H9 (cell line): ENCODE data around the gene TTC28. TPM values are rescaled to one million over a fixed set of nuclear protein-coding genes. Genes with fewer than 3 reads are reported as not detected.
A peak's percentile ranks its signal among the peaks of the same experiment; 100 is the strongest.

Source experiments
- DNase-seq: peaks from one replicate; pipeline ENCODE4 v3.0.0-alpha.2; 2017
- H2AFZ ChIP-seq: one replicate; pipeline ENCODE4 v1.6.1; 2013; ENCODE audit warnings: mild to moderate bottlenecking, low read length, control low read depth, moderate library complexity
- H2AK5ac ChIP-seq: 2 replicates; pipeline ENCODE4 v1.6.1; 2013; ENCODE audit warnings: low read length, control low read depth, mixed read lengths; ENCODE audit not compliant: insufficient read length
- H2BK120ac ChIP-seq: one replicate; pipeline ENCODE4 v1.6.1; 2013; ENCODE audit warnings: low read depth, mild to moderate bottlenecking, low read length, control low read depth, inconsistent platforms; ENCODE audit not compliant: poor library complexity, severe bottlenecking
- H2BK12ac ChIP-seq: 2 replicates; pipeline ENCODE4 v1.6.1; 2013; ENCODE audit warnings: low read length, control low read depth, mixed read lengths, low read depth; ENCODE audit not compliant: insufficient read length
- H2BK15ac ChIP-seq: 2 replicates; pipeline ENCODE4 v1.6.1; 2013; ENCODE audit warnings: low read depth, low read length, control low read depth
- H2BK20ac ChIP-seq: one replicate; pipeline ENCODE4 v1.6.1; 2013; ENCODE audit warnings: low read depth, mild to moderate bottlenecking, low read length, control low read depth, inconsistent platforms; ENCODE audit not compliant: poor library complexity, severe bottlenecking
- H2BK5ac ChIP-seq: 2 replicates; pipeline ENCODE4 v1.6.1; 2013; ENCODE audit warnings: low read length, control low read depth, mixed read lengths; ENCODE audit not compliant: insufficient read length
- H3K14ac ChIP-seq: 2 replicates; pipeline ENCODE4 v1.6.1; 2013; ENCODE audit warnings: low read length, control low read depth; ENCODE audit not compliant: insufficient read depth
- H3K18ac ChIP-seq: 2 replicates; pipeline ENCODE4 v1.6.1; 2013; ENCODE audit warnings: low read depth, mild to moderate bottlenecking, mixed read lengths, low read length, control low read depth; ENCODE audit not compliant: insufficient read length
- H3K23ac ChIP-seq: 2 replicates; pipeline ENCODE4 v1.6.1; 2013; ENCODE audit warnings: low read length, control low read depth, mixed read lengths, low read depth; ENCODE audit not compliant: insufficient read length
- H3K23me2 ChIP-seq: 2 replicates; pipeline ENCODE4 v1.6.1; 2013; ENCODE audit warnings: low read depth, mild to moderate bottlenecking, mixed read lengths, low read length, control low read depth; ENCODE audit not compliant: insufficient read length, poor library complexity, severe bottlenecking
- H3K27ac ChIP-seq: 2 replicates; pipeline ENCODE4 v1.5.1; 2013; ENCODE audit warnings: low read length, control low read depth, mixed read lengths, low read depth; ENCODE audit not compliant: insufficient read length
- H3K27me3 ChIP-seq: 2 replicates; pipeline ENCODE4 v1.6.1; 2013; ENCODE audit warnings: low read length, control low read depth, inconsistent platforms; ENCODE audit not compliant: insufficient read depth
- H3K4ac ChIP-seq: 2 replicates; pipeline ENCODE4 v1.6.1; 2013; ENCODE audit warnings: low read depth, mild to moderate bottlenecking, control low read depth, inconsistent platforms, low read length, moderate library complexity
- H3K4me1 ChIP-seq: 2 replicates; pipeline ENCODE4 v1.6.1; 2013; ENCODE audit warnings: low read length, control low read depth, inconsistent platforms; ENCODE audit not compliant: insufficient read depth
- H3K4me2 ChIP-seq: 2 replicates; pipeline ENCODE4 v1.6.1; 2013; ENCODE audit warnings: low read length, control low read depth, mixed read lengths; ENCODE audit not compliant: insufficient read length, insufficient read depth
- H3K56ac ChIP-seq: 2 replicates; pipeline ENCODE4 v1.6.1; 2013; ENCODE audit warnings: low read depth, mild to moderate bottlenecking, mixed read lengths, low read length, control low read depth; ENCODE audit not compliant: insufficient read length
- H3K79me1 ChIP-seq: 2 replicates; pipeline ENCODE4 v1.6.1; 2013; ENCODE audit warnings: low read depth, mild to moderate bottlenecking, moderate library complexity, low read length, control low read depth, inconsistent platforms; ENCODE audit not compliant: insufficient read depth, poor library complexity, severe bottlenecking
- H3K79me2 ChIP-seq: 2 replicates; pipeline ENCODE4 v1.6.1; 2013; ENCODE audit warnings: low read length, control low read depth, inconsistent platforms; ENCODE audit not compliant: insufficient read depth
- H3K9ac ChIP-seq: 2 replicates; pipeline ENCODE4 v1.6.1; 2013; ENCODE audit warnings: low read length, control low read depth, mixed read lengths; ENCODE audit not compliant: insufficient read length; ENCODE audit errors: extremely low read depth
- H3K9me3 ChIP-seq: one replicate; pipeline ENCODE4 v1.6.1; 2013; ENCODE audit warnings: low read depth, low read length, inconsistent platforms; ENCODE audit not compliant: control insufficient read depth
- H3T11ph ChIP-seq: one replicate; pipeline ENCODE4 v1.6.1; 2013; ENCODE audit warnings: mild to moderate bottlenecking, low read length, control low read depth, inconsistent platforms
- H4K20me1 ChIP-seq: one replicate; pipeline ENCODE4 v1.6.1; 2013; ENCODE audit not compliant: control insufficient read depth, insufficient read length, insufficient read depth
- H4K5ac ChIP-seq: 2 replicates; pipeline ENCODE4 v1.6.1; 2013; ENCODE audit warnings: low read depth, mild to moderate bottlenecking, mixed read lengths, low read length, control low read depth; ENCODE audit not compliant: insufficient read length
- H4K8ac ChIP-seq: replicated peaks from 2 replicates; pipeline ENCODE4 v1.6.1; 2013; ENCODE audit warnings: low read length, control low read depth, mixed read lengths, low read depth; ENCODE audit not compliant: insufficient read length
- H4K91ac ChIP-seq: 2 replicates; pipeline ENCODE4 v1.6.1; 2013; ENCODE audit warnings: low read depth, mild to moderate bottlenecking, moderate library complexity, mixed read lengths, low read length, control low read depth; ENCODE audit not compliant: insufficient read length
- H3K27ac Mint-ChIP-seq, 3 experiments: 2 replicates in 2 of 3; 3 replicates in 1 of 3; pipeline ENCODE4 v1.8.0; 2020 to 2021; ENCODE audit warnings: mixed read lengths in 3 of 3, mild to moderate bottlenecking in 1 of 3, moderate library complexity in 1 of 3
- H3K27me3 Mint-ChIP-seq: 2 replicates; pipeline ENCODE4 v1.8.0; 2021; ENCODE audit warnings: low read depth, mild to moderate bottlenecking, moderate library complexity, mixed read lengths
- H3K36me3 Mint-ChIP-seq, 3 experiments: 2 replicates in 2 of 3; 3 replicates in 1 of 3; pipeline ENCODE4 v1.8.0; 2020 to 2021; ENCODE audit warnings: low read depth in 3 of 3, mixed read lengths in 3 of 3; ENCODE audit not compliant: insufficient read depth in 1 of 3
- H3K4me1 Mint-ChIP-seq, 2 experiments: 2 replicates each; pipeline ENCODE4 v1.8.0; 2020; ENCODE audit warnings: mixed read lengths in 2 of 2
- H3K4me3 Mint-ChIP-seq, 2 experiments: 2 replicates in 1 of 2; 3 replicates in 1 of 2; pipeline ENCODE4 v1.8.0; 2020 to 2021; ENCODE audit warnings: mild to moderate bottlenecking in 2 of 2, mixed read lengths in 2 of 2, moderate library complexity in 1 of 2
- H3K9me3 Mint-ChIP-seq, 2 experiments: 2 replicates in 1 of 2; 3 replicates in 1 of 2; pipeline ENCODE4 v1.8.0; 2020; ENCODE audit warnings: mild to moderate bottlenecking in 2 of 2, mixed read lengths in 2 of 2, moderate library complexity in 1 of 2
- CTCF ChIP-seq: fragments of 200-600 bp; sonication (generic); conservative IDR thresholded peaks from 3 replicates; pipeline ENCODE4 v1.8.0; 2021; ENCODE audit warnings: antibody characterized with exemption, mild to moderate bottlenecking
- WGBS: extraction: QIAGEN DNeasy Blood & Tissue Kit; methylation state at CpG from one replicate; pipeline ENCODE4 v1.1.7; 2013; ENCODE audit warnings: missing lambda C conversion rate, low lambda C conversion rate, mixed read lengths; ENCODE audit not compliant: insufficient read length; ENCODE audit errors: extremely low coverage; 5-methylcytosine and 5-hydroxymethylcytosine counted together
- total RNA-seq: library from RNA; stranded (reverse); gene quantifications from 2 replicates; pipeline ENCODE4 v1.2.1, GENCODE V29; 2021

Gene TTC28
- total RNA-seq, 1 experiment from 2014 or later = 13.6 TPM

- H3K9ac ChIP-seq = no peak overlapping the region
- no peak overlapping the region for H3K4me2 ChIP-seq
- no peak overlapping the region for H2BK15ac ChIP-seq
- no peak overlapping the region for H2BK120ac ChIP-seq
- Mint-ChIP-seq H3K27me3 (no peaks in the 10 kb centered on the region), H3K4me1 (peaks cover 0 to 2% of the 10 kb centered on the region in 2 experiments; a peak in 2 of 4 replicates), H3K9me3 (no peaks in the 10 kb centered on the region), H3K36me3 (peaks cover 35 to 66% (median 56%) of the 10 kb centered on the region in 3 experiments), H3K4me3 (no peak overlapping the region), H3K27ac (peak overlapping the region in 2 of 3 experiments; percentile 55 to 73; a peak in 2 of 7 replicates)
- no peak overlapping the region for H2BK5ac ChIP-seq
- no peaks in the 10 kb centered on the region for H3K79me1 ChIP-seq
- no peak for DNase-seq
- no peaks in the 10 kb centered on the region for H3K27me3 ChIP-seq
- no peak overlapping the region for H3K14ac ChIP-seq
- no peaks in the 10 kb centered on the region for H3K79me2 ChIP-seq
- no peak overlapping the region for H3K18ac ChIP-seq
- no peak overlapping the region for H2AK5ac ChIP-seq
- no peak overlapping the region for H4K8ac ChIP-seq
- no peak overlapping the region for H2BK20ac ChIP-seq
- H4K91ac ChIP-seq = no peak overlapping the region
- H3K23me2 ChIP-seq = no peaks in the 10 kb centered on the region
- TF ChIP-seq CTCF = no peak
- H3K27ac ChIP-seq = no peak overlapping the region
- no peak overlapping the region for H4K5ac ChIP-seq
- H3K56ac ChIP-seq = no peak overlapping the region
- H3K4ac ChIP-seq = no peak overlapping the region
- WGBS = no CpG with 5 or more reads among the region's 7 CpGs
- H3T11ph ChIP-seq = no peak overlapping the region
- no peaks in the 10 kb centered on the region for H4K20me1 ChIP-seq
- H3K4me1 ChIP-seq = no peaks in the 10 kb centered on the region
- H2AFZ ChIP-seq = no peak overlapping the region
- H3K9me3 ChIP-seq = no peaks in the 10 kb centered on the region
- H3K23ac ChIP-seq = no peak overlapping the region
- H2BK12ac ChIP-seq = no peak overlapping the region
Observed at GRCh38 chr22:28715611-28716010, 36.0 kb upstream of the TTC28 start.
